Stimulated activated CD4-positive, alpha-beta T cell treated with anti-CD3 and anti-CD28 coated beads, Interleukin-15, amount 100 ng/mL, for 1 hour (primary cell): ENCODE results near the gene OPRL1.

Experiments used
- DNase-seq, 2 donors: peaks; one replicate each; pipeline ENCODE4 v3.0.0-alpha.2; 2020; ENCODE audit warnings: low read depth in 1 of 2, low spot score in 1 of 2

The OPRL1 gene

DNA sequence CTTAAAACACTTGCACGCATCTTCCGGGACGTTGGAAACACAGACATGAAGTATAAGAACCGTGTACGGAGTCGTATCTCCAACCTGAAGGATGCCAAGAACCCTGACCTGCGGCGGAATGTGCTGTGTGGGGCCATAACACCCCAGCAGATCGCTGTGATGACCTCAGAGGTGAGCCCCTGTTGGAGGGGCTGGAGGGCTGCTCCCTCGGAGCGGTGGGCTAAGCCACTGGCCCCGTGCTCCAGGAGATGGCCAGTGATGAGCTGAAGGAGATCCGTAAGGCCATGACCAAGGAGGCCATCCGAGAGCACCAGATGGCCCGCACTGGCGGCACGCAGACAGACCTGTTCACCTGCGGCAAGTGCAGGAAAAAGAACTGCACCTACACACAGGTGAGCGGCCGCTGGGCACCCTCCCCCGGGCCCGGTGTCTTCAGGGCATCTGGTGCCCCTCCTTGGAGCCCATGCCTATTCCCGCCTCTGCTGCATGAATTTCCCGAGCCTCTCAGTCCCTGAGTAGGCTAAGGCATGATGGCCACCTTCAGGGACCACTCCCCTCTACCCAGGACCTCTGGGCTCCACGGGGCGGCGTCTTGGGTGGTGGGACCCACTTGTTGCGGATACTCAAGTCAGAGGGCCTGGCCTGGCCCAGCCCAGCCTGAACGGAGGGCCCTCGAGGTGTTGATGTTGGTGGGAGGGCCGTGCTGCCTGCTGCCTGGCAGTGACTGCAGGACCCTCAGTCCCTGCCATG lies 9.5 kb upstream of the OPRL1 start:
- no peak for DNase-seq

DNA sequence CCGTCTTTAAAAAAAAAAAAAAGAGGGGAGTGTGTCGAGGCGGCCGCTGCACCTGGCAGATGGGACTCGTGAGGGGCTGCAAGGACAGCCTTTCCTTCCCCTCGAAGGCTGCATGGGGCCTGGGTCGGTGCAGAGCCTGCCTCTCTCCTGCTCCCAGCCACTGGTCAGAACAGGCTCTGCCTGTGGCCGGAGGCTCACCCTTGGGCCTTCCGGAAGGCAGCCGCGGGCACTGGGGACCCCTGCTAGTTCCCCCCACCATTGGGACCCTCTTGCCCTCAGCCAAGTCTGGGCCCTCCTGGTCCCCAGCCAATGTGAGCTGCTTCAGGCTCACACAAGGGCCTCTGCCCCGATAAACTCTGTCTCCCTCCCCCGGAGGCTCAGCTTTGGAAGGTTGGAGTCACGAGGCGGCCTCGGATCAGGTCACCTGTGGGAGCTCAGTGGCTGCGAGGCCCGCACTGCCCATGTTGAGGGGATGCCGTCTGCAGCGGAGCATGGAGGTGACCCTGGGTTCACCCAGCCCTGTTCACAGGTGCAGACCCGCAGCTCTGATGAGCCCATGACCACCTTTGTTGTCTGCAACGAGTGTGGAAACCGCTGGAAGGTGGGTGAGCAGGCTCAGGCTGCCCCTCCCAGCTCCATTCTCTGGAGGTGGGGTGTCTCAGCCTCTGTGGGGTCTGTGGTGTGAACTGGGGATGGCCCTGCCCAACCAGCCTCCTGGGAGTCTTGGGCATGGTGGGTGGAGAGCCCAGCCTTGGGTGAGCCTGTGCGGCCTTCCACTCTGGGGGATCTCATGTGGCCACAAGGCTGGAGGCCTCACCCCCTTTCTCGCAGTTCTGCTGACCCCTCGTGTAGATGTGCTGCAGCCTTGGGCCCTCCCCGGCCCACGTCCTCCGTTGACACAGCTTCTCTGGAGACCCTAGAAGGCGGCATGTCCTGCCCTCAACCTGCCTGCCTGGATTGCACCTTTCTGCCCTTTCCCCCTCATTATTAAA lies 8.2 kb upstream of the OPRL1 start:
- no peak for DNase-seq

DNA sequence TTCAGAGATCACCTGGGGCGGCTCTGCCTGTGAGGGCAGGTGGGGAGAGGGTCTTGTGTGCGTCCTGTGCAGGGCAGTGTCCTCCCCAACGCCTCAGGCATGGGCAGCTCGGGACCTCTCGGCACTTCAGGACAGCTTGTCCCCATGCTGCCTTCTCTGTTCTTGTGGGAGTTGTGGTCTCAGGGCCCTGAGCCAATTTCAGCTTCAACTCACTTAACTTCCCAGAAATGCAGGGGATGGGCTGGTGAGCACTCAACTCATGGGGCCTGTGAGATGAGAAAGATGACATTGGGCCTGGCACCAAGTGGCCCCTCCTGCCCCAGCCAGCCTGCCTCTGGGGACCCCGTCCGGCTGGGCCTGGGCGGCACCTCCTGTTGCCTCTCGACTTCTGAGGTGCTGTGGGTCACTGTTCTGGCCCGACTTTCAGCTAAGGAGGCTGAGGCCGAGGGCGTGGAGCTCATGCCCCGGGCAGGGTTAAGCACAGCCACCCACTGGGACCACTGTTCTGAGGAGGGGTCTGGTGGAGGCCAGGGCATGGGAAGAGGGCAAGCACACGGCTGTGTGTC lies 7.3 kb upstream of the OPRL1 start:
- no peak for DNase-seq

DNA sequence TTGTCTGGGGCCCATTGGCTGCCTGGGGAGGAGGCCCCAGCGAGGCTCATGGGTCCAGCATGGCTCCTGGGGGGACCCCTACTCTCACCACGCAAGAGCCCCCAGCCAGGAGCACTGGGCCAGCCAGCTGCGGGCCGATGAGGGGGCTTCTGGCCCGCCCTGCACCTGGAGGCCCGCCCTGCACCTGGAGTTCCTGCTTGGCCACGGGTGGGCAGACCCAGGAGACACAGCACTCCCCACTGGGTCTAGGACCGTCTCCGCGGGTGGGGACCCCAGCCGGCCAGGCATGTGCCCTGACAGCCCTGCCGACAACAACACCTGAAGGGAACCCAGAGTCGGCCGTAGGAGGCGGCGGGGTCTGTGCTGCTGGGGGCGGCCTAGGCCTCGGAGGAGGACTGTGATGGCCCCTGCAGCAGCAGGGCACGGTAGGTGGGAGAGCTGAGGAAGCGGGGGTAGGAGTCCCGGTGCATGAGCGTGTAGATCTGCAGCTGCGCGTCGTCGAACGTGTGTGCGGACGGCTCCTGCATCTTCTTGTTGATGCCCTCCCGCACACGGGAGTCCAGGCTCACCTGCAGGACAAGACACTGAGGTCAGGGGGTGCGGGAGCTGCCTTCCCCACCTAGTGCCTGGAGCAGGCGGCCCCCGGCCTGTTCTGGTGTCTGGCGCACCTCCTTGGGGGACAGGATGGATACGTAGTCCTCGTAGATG lies 6.3 kb upstream of the OPRL1 start:
- no peak for DNase-seq

DNA sequence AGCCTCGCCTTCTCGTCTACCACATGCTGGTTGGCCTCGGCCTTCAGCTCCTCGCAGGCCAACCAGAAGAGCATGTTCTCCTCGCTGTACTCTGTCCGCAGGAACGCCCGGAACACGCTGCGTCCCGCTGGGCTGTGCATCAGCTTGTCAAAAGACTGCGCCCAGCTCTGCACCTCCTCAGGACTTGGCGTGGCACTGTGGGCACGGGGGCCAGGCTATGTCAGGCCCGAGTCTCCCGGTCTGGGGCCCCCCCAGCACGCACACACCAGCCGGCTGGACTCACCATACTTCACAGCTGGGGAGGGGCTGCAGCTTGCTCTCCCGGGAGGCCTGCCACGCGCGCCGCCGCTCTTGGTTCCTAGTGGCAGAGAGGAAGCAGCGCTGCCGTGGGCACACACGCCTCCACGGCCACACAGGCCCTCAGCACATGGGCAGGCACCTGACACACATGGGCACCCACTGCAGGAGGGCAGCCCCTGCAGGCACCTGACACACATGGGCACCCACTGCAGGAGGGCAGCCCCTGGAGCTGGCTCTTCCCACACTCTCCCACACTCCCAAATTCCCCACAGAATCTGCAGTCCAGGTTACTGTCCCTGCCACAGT lies 5.6 kb upstream of the OPRL1 start:
- DNase-seq: no peak

DNA sequence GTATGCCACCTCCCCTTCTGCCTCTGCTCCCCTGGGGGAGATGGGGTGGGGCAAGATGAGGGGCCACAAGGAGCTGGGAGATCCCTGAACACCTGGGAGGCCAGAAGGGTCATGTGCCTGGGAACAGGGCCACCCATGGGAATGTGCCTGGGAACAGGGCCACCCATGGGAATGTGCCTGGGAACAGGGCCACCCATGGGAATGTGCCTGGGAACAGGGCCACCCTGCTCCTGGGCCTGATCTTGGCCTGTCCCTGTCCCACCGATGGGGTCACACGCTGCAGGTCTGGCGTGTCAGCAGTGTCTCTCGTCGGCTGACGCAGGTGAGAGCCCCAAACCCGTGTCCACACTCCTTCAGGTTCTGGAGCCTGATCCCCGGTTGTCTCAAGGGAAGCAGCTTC lies 4.9 kb upstream of the OPRL1 start:
- no peak for DNase-seq

DNA sequence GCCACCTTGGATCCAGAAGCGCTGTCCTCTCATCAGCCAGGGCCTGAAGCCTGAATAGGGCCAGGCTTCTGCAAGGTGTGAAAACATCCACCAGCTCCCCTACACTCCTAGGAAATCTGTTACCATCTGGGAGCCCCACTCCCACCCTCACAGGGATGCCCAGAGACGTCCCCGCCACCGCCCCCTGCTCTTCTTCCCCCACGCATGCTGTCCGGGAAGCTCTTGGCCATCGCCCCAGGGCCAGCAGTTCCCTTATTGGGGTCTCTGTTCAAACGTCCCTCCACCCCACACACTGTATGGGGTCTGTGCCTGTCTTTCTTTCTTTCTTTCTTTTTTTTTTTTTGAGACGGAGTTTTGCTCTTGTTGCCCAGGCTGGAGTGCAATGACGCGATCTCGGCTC lies 4.3 kb upstream of the OPRL1 start:
- no peak for DNase-seq

DNA sequence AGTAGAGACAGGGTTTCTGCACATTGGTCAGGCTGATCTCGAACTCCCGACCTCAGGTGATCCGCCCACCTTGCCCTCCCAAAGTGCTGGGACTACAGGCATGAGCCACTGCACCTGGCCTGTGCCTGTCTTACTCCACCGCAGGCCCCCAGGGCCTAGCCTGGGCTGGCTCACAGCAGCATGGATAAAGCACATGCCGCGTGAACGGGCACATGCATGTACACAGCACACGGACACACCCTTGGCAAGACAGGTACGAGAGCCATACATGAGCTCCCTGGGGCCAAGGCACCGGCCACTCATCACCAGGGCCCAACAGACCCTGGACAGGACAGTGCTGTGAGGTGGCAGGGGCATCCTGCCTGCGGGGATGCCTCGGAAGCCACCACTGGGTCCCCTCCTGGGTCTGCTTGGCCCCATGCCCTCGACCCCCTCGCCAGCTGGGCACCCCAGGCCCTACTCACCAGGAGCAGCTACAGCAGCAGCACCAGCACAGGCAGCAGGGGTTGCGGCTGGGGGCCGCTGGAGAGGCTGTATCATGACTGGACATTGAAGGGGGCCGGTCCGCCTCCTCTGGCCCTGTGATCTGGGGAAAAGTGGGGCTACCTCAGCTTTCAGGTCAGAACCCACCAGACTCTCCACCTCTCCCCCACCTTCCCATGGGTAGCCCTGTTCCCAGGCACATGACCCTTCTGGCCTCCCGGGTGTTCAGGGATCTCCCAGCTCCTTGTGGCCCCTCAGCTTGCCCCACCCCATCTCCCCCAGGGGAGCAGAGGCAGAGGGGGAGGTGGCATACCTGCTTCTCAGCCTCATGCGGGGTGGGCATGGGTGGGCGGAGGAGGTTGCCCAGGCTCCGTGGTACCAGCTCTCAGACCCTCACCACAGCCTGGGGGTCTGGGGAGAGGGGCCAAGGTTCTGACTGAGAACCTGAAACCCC lies 3.6 kb upstream of the OPRL1 start:
- no peak for DNase-seq

DNA sequence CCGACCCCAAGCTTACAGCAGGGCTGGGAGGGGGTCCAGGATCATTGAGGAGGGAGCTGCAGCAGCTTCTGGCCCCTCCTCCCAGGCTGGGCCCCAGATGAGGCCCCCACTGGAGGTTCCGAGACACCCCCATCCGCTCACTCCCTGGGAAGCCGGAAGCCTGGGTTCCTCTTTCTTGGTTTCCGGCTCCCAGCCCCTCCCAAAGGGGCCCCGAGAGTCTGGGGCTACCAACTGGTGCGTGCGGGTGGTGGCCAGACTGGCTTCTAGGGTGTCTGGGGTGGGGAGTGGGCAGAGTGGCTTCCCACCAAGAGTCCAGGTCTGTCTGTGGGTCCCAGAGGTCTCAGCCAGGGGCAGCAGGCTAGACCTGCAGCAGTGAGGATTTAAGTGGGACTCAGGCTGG lies 2.8 kb upstream of the OPRL1 start:
- no peak for DNase-seq

DNA sequence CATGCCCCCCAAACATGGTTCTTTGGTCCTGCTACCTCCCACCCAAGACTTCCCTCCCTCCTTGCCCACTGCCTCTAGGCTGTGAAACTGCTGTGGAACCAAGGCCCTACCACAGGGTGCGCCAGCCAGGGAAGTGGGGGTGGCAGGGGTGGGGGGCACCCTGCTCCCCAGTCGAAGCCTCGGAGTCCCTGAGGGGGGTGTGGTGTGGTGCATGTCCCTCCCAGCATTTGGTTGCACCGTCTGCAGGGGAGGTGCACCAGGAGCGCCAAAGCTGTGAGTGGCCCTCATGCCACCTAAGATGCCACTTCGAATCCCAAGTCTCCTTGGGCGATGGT lies 2.4 kb upstream of the OPRL1 start:
- DNase-seq: no peak

DNA sequence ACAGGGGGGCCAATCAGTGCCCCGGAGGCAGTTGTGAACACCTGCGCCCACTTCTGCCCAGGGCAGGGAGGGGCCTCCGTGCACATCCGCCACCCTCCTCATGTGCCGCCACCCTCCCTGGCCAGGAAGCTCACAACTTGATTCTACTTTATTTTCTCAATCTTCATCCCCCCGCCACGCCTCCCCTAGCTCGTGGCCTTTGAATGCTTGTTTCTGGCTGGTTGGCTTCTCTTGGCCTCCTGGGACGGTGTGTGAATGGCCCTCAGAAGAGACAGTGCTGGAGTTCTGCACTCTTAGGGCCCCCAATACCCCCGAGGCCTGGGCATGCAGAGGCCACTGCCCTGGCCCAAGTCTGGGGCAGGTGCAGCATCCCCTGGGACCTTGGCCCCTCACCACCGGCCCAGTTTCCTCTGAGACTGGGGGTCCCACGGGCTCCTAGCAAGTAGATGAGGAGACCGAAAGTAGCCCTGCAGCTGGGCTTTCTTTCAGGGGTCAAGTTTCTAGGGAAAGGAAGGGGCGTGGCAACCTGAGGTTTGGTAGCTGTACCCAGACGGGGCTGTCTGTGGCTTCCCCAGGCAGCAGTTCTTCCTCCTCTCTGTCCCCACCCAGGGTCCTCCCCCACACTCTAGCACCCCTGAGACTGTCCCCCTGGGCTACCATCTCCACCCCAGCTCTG lies 1.9 kb upstream of the OPRL1 start:
- peak in 1 of 2 donors; percentile 35 for DNase-seq

DNA sequence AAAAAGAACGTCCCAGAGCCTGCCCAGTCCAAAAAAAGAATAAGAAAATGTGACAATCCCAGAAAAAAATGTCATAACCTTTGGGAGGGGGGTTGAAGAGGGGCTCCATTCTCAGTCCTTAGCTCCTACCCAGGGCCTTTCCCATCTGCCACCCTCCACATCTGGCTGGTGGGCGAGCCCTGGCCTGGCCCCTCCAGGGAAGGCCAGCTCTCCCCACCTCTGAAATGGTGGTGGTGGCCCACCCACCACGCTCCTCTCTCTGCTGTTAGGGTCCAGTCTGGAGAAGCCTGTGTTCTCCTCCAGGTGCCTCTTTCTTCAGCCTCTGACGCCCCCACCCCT lies 979 bp upstream of the OPRL1 start:
- DNase-seq: no peak

DNA sequence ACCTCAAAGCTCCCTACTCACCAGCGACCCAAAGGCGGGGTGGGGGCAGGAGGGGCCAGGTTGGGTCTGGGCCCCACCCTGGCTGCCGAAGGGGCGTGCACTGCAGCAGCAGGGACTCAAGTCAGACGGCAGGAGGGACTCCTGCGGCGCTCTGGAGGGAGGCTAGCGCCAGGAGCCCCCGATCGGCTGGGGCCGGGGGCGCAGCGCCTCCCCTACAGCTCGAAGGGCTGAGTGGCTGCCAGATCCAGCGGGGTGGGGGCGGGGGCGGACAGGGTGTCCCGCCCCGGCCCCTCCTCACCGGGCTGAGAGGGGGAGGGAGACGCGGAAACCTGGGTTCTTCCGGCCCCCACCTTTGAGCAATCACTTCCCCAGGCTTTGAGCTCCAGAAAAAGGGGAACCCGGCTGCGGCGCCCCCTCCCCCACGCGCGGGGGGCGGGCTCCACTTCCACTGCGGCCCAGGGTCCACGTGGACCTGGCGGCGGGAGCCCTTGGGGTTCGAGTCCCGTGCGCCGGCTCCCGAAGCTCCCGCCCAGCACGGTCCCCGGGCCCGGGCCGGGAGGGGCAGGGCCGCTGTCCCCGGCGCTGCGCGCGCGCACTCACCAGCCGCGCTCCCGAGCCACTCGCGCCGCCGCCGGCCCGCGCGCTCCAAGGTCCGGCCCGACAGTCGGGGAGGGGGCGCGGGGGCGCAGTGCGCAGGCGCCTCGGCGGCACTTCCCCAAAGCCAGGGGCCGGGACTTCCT lies 439 bp upstream of the OPRL1 start, which contains the start of gene RGS19:
Gene RGS19 (minus strand): TSS at position 246 of the 740 bp plus-strand sequence. CDS start 2,632 bp downstream, outside the sequence.
- DNase-seq: peak; percentile 40 to 54

DNA sequence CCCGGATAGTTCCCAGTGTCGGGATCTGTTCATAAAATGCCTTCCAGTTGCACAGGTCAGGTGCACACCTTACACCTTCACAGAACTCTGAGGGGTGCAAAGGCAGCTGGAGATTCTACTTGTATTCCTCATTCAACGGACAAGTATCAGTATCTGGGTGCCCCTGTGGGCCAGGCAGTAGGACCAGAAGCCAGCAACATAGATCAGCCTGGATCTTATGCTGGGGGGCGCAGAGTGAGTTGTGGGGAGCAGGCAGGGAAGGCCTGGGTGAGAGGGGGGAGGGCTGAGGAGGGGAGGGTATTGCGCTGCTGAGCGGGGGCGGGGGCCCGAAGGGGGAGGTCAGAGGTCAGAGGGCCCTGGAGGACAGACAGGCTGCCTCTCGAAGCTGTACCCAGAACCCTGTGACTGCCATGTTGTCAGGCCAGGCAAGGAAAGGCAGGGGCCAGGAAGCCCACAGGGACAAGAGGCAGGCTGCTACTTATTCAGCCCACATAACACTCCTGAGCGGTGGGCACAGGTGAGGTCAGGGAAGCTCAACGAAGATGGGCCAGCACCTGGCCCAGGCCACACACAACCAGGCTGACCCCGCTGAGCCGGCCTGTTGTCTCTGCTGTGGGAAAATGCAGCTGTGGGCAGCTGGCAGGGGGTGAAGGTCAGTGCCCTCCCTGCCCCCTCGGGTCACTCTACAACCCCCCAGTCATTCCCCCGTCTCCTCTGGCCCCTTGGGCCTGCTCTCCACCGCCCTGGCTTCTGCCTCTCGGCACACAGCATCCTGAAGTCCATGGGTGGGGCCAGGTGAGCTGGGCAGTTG lies 1.1 kb downstream of the OPRL1 start:
- DNase-seq: no peak

DNA sequence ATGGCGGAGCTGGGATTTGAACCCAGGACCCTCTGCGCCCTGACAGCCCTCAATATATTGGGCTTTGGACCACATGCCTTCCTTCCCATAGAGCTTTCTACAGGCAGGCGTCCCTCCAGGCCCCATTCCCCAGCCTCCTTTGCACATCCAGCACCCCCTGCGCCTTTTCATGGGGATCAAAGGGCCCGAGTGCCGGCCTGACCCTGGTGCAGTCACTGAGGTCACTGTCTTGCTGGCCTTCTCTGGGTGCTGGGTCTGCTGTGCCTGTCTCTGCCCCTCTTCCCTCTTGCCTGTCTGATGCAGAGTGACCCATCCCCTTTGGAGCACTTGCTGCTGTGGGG lies 1.7 kb downstream of the OPRL1 start:
- no peak for DNase-seq

DNA sequence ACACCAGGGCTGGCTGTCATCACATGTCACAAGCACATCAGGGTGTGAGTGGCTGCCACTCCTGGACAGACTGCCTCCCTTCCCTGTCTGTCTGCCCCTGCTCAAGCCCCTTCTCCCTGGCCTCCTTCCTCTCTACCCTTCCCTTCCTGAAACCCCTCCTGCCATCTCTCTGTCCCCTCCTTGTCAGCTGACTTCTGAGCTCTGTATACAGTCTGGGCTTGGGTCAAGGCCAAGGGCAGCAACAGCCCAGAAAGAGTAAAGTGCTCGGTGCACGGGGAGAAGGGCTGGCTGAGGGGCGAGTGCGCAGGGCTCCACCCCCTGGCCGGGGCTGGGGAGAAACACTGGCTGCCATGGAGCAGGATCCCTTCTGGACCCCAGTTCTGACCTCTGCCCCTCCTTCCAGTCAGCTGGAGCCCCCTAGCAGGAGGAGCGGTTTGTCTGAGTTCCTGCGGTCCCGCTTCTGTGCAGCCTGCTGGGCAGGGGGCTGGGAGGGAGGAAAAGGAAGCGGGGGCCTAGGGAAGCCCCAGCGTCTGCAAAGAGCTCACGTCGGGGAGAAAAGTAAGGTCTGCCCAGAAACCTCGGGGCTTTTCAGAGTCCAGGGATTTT lies 2.3 kb downstream of the OPRL1 start:
- DNase-seq: no peak

DNA sequence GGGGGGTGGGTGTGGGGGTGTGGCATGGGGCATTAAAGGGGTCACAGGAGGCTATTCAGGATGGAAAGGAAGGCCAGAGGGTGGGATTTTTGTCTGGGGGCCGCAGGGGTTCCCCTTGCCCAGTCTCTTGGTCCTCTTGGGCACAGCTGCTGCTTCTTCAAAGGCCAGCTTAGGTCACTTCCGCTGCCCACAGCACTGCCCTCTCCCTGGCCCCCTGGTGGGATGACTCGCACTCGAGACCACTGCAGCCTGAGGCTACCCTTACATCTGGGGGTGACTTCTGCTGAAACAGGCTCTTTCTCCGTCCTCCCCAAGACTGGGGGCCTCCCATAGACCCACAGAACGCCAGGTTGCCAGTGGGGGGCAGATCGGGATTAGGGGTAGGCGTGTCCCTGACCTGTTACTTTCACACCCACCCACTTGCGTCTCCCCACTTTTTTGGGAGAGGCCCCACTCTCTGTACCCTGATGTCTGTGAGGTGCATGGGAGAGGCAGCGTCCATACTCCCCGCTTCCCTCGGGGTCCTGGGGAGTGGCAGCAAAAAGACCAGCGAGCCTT lies 3.0 kb downstream of the OPRL1 start:
- no peak for DNase-seq
